Ishikawa (cell line): ENCODE data around the gene NEK8.

Experiments
- CEBPB ChIP-seq: IDR thresholded peaks from 2 replicates; pipeline ENCODE4 v1.6.1; 2012
- CREB1 ChIP-seq: IDR thresholded peaks from 2 replicates; pipeline ENCODE4 v1.6.1; 2012; ENCODE audit warnings: low read depth
- EGR1 ChIP-seq: IDR thresholded peaks from 2 replicates; pipeline ENCODE4 v1.6.1; 2012
- EP300 ChIP-seq: IDR thresholded peaks from 2 replicates; pipeline ENCODE4 v1.6.1; 2012; ENCODE audit warnings: borderline replicate concordance
- FOXM1 ChIP-seq: IDR thresholded peaks from 2 replicates; pipeline ENCODE4 v1.6.1; 2012; ENCODE audit warnings: low read depth, borderline replicate concordance
- MAX ChIP-seq: IDR thresholded peaks from 2 replicates; pipeline ENCODE4 v1.6.1; 2012
- NFIC ChIP-seq: IDR thresholded peaks from 2 replicates; pipeline ENCODE4 v1.6.1; 2012
- RAD21 ChIP-seq: IDR thresholded peaks from 2 replicates; pipeline ENCODE4 v1.6.1; 2012; ENCODE audit warnings: low read depth
- REST ChIP-seq: IDR thresholded peaks from 2 replicates; pipeline ENCODE4 v1.6.1; 2012; ENCODE audit warnings: low read depth, mild to moderate bottlenecking
- TAF1 ChIP-seq: IDR thresholded peaks from 2 replicates; pipeline ENCODE4 v1.6.1; 2012; ENCODE audit warnings: low read depth, mild to moderate bottlenecking
- TCF12 ChIP-seq: IDR thresholded peaks from 2 replicates; pipeline ENCODE4 v1.6.1; 2012; ENCODE audit warnings: low read depth
- TEAD4 ChIP-seq: IDR thresholded peaks from 2 replicates; pipeline ENCODE4 v1.6.1; 2012
- USF1 ChIP-seq: IDR thresholded peaks from 2 replicates; pipeline ENCODE4 v1.6.1; 2012
- YY1 ChIP-seq: IDR thresholded peaks from 2 replicates; pipeline ENCODE4 v1.6.1; 2012; ENCODE audit warnings: low read depth
- ZBTB7A ChIP-seq: IDR thresholded peaks from 2 replicates; pipeline ENCODE4 v1.6.1; 2012; ENCODE audit warnings: low read depth

Gene NEK8

GRCh38 chr17:28723159-28723835 lies 5.3 kb upstream of the NEK8 start:
- TF ChIP-seq CREB1, result no peak
- no peak for TF ChIP-seq TAF1
- TF ChIP-seq USF1, result no peak
- no peak for TF ChIP-seq EP300
- TF ChIP-seq MAX, result no peak
- TF ChIP-seq FOXM1, result no peak
- no peak for TF ChIP-seq ZBTB7A

- TF ChIP-seq TAF1, result no peak
- TF ChIP-seq USF1, result no peak
- no peak for TF ChIP-seq TEAD4
- TF ChIP-seq FOXM1, result no peak
- no peak for TF ChIP-seq TCF12
- TF ChIP-seq MAX, result no peak
- TF ChIP-seq YY1, result no peak
- no peak for TF ChIP-seq EGR1
- TF ChIP-seq REST, result no peak
- no peak for TF ChIP-seq ZBTB7A
- TF ChIP-seq CEBPB, result no peak
Observed at GRCh38 chr17:28724500-28725165, 4.0 kb upstream of the NEK8 start.

- TF ChIP-seq FOXM1 (0 out of 2 replicates have a peak, but pooled peaks have one; percentile 2), TEAD4 (no peak; the same call in 1 of the 2 replicates), EP300 (0 out of 2 replicates have a peak, but pooled peaks have one; percentile 7)
Observed at GRCh38 chr17:28725166-28725659, 3.4 kb upstream of the NEK8 start.

- TF ChIP-seq MAX, result peak; percentile 98
- 0 out of 2 replicates have a peak, but pooled peaks have one; percentile 47 for TF ChIP-seq TEAD4
- TF ChIP-seq YY1, result peak; percentile 78
- TF ChIP-seq USF1, result peak; percentile 70
- peak; percentile 64 for TF ChIP-seq TCF12
- TF ChIP-seq TAF1, result peak; percentile 64
- no peak; the same call in 1 of the 2 replicates for TF ChIP-seq RAD21
- TF ChIP-seq REST, result no peak
- TF ChIP-seq EP300, result peak; percentile 42
- TF ChIP-seq FOXM1, result 0 out of 2 replicates have a peak, but pooled peaks have one; percentile 6
- 0 out of 2 replicates have a peak, but pooled peaks have one; percentile 1 for TF ChIP-seq CEBPB
- no peak for TF ChIP-seq CREB1
- no peak for TF ChIP-seq EGR1
- TF ChIP-seq NFIC, result peak; percentile 72
- TF ChIP-seq ZBTB7A, result peak; percentile 22
Observed at GRCh38 chr17:28725660-28726225, 2.8 kb upstream of the NEK8 start.

- no peak for TF ChIP-seq REST
- 0 out of 2 replicates have a peak, but pooled peaks have one; percentile 62 for TF ChIP-seq EGR1
- no peak for TF ChIP-seq TEAD4
Observed at GRCh38 chr17:28726226-28726626, 2.4 kb upstream of the NEK8 start, which contains the start of gene TLCD1. Gene TLCD1, minus strand, starts transcription at chr17:28726233. Its CDS starts 136 bp downstream, at chr17:28726097.
